Body of pancreas (tissue), 4 donors: ENCODE results near the gene RDH5. TPM values are rescaled to one million over a fixed set of nuclear protein-coding genes. Genes with fewer than 3 reads are reported as not detected.

ENCODE experiments used
- ATAC-seq: fragments of 150-250 bp; one replicate; pipeline ENCODE4 v1.9.1; 2016
- DNase-seq, 4 donors: peaks; one replicate each; pipeline ENCODE4 v3.0.0-alpha.2; 2019
- H3K27ac ChIP-seq, 4 donors: fragments of 200-600 bp; sonication (generic); 1 replicate in 3 of 4; 2 replicates in 1 of 4; pipeline versions ENCODE4 v1.5.1 to v1.6.1; 2016 to 2019; ENCODE audit warnings: mild to moderate bottlenecking in 1 of 4, mixed read lengths in 1 of 4, moderate library complexity in 1 of 4
- H3K27me3 ChIP-seq, 2 donors: fragments of 200-600 bp; sonication (generic); one replicate each; pipeline ENCODE4 v1.6.0; 2016; ENCODE audit warnings: mild to moderate bottlenecking in 1 of 2
- H3K36me3 ChIP-seq, 2 donors: fragments of 200-600 bp; sonication (generic); replicated peaks in 1 of 2; 2 replicates each; pipeline ENCODE4 v1.5.1; 2016; ENCODE audit warnings: low read depth in 2 of 2; ENCODE audit not compliant: insufficient read depth in 1 of 2
- H3K4me1 ChIP-seq: fragments of 200-600 bp; sonication (generic); one replicate; pipeline ENCODE4 v1.6.0; 2016
- H3K4me3 ChIP-seq, 2 donors: fragments of 200-600 bp; sonication (generic); 1 replicate in 1 of 2; 2 replicates in 1 of 2; pipeline ENCODE4 v1.5.1; 2016 to 2019
- H3K9me3 ChIP-seq, 3 donors: fragments of 200-600 bp; sonication (generic); 1 replicate in 2 of 3; 2 replicates in 1 of 3; pipeline ENCODE4 v1.5.1; 2016
- CTCF ChIP-seq, 7 experiments: fragments of 450-650 bp in 4 of 7; fragments of 200-600 bp in 3 of 7; sonication (generic) in 3 of 7; IDR thresholded peaks; one replicate each; pipeline ENCODE4 v1.5.1; 2016 to 2019; ENCODE audit warnings: antibody characterized with exemption in 7 of 7
- POLR2A ChIP-seq, 3 donors: fragments of 450-650 bp; IDR thresholded peaks; one replicate each; pipeline ENCODE4 v1.6.1; 2016; ENCODE audit warnings: antibody characterized with exemption in 3 of 3, mild to moderate bottlenecking in 2 of 3
- WGBS, 2 donors: methylation state at CpG; one replicate each; pipeline ENCODE4 v1.1.5; 2017; 5-methylcytosine and 5-hydroxymethylcytosine counted together
- intact Hi-C: fragments of 100-400 bp; cut with DNase I; formaldehyde crosslinking; loops from one replicate; pipeline ENCODE4 v1.15.1; 2023
- total RNA-seq, 2 donors: library from RNA; depleted of rRNA; stranded (reverse); fragments of >200 nt; gene quantifications; one replicate each; pipeline ENCODE4 v1.1.0, GENCODE V29; 2016

The RDH5 gene
- total RNA-seq, 2 donors from 2014 or later, result 4.2 to 20.4 TPM

GRCh38 chr12:55698241-55698955 lies 21.8 kb upstream of the RDH5 start:
- no peaks in the 10 kb centered on the region for H3K27me3 ChIP-seq
- no peak overlapping the region for H3K4me3 ChIP-seq
- H3K27ac ChIP-seq, result no peak overlapping the region
- DNase-seq, result no peak
- TF ChIP-seq POLR2A (IDR thresholded peaks at IDR 0.05) (no peak), CTCF (IDR thresholded peaks at IDR 0.05) (no peak)
- no peaks in the 10 kb centered on the region for H3K36me3 ChIP-seq
- no peaks in the 10 kb centered on the region for H3K4me1 ChIP-seq
- H3K9me3 ChIP-seq, result no peaks in the 10 kb centered on the region
- 89% methylated on average over 4 to 16 of the region's 16 CpGs for WGBS, 2 donors
- intact Hi-C loops, result no loop called here
- no peak for ATAC-seq

GRCh38 chr12:55698965-55699364 lies 21.2 kb upstream of the RDH5 start:
- DNase-seq (no peak), ATAC-seq (no peak)
- WGBS, 2 donors, result 86% methylated on average over 1 of the region's 1 CpG; no CpG with 5 or more reads in 1 of the 2 donors
- no peak for TF ChIP-seq POLR2A (IDR thresholded peaks at IDR 0.05)
- no peak for TF ChIP-seq CTCF (IDR thresholded peaks at IDR 0.05)
- intact Hi-C loops, result no loop called here
- H3K9me3 ChIP-seq, result no peaks in the 10 kb centered on the region
- H3K36me3 ChIP-seq, result no peaks in the 10 kb centered on the region
- H3K4me3 ChIP-seq, result no peak overlapping the region
- no peaks in the 10 kb centered on the region for H3K4me1 ChIP-seq
- H3K27me3 ChIP-seq, result no peaks in the 10 kb centered on the region
- no peak overlapping the region for H3K27ac ChIP-seq

- intact Hi-C loops, result no loop called here
- H3K9me3 ChIP-seq, result no peaks in the 10 kb centered on the region
- TF ChIP-seq CTCF (IDR thresholded peaks at IDR 0.05), result no peak
- no peak for TF ChIP-seq POLR2A (IDR thresholded peaks at IDR 0.05)
- ATAC-seq, result no peak
- H3K36me3 ChIP-seq, result no peaks in the 10 kb centered on the region
- H3K4me3 ChIP-seq, result no peak overlapping the region
- WGBS, 2 donors, result 61 to 70% methylated on average over 5 of the region's 5 CpGs
- no peak for DNase-seq
- no peak overlapping the region for H3K27ac ChIP-seq
- no peaks in the 10 kb centered on the region for H3K27me3 ChIP-seq
- H3K4me1 ChIP-seq, result no peaks in the 10 kb centered on the region
These were observed 20.6 kb upstream of the RDH5 start for GRCh38 chr12:55699471-55700055.

GRCh38 chr12:55700255-55701018 lies 19.8 kb upstream of the RDH5 start:
- H3K4me3 ChIP-seq, result no peak overlapping the region
- H3K36me3 ChIP-seq, result no peaks in the 10 kb centered on the region
- no peaks in the 10 kb centered on the region for H3K9me3 ChIP-seq
- DNase-seq, result no peak
- no peak for ATAC-seq
- WGBS, 2 donors, result 74 to 86% methylated on average over 10 to 21 of the region's 21 CpGs
- no peak overlapping the region for H3K27ac ChIP-seq
- no peaks in the 10 kb centered on the region for H3K4me1 ChIP-seq
- H3K27me3 ChIP-seq, result no peaks in the 10 kb centered on the region
- intact Hi-C loops, result no loop called here
- TF ChIP-seq POLR2A (IDR thresholded peaks at IDR 0.05) (no peak), CTCF (IDR thresholded peaks at IDR 0.05) (no peak)
